Measurements from ENCODE around the gene RAB7B.

DNA sequence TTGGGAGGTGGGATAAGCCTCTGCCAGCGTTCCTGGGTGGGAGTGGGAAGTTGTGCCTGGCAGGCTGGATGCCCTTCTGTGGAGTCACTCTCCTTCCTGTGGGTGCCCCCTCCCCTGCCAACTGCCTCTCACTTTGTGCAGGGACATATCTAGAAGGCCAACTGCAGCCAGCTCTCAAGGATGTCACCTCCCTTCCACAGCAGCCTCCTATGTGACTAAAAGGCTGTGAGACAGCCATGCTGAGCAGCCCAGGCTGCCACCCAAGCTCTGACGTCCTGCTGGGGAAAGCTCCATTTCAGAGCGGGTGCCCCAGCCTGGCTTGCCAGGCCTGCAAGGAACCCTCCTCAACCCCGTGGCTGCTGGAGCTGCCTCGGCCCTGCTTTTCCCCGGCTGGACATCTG lies 40.4 kb downstream of the RAB7B start:
- TF ChIP-seq REST (IDR thresholded peaks at IDR 0.05; ENCODE audit: insufficient read depth in 1 of 2, low read depth in 2 of 2, low read length in 2 of 2) = no peak
- TF ChIP-seq POLR2AphosphoS5 (IDR thresholded peaks at IDR 0.05; ENCODE audit: low read depth, low read length) = no peak
- TF ChIP-seq FOXP2 (optimal IDR thresholded peaks at IDR 0.05; ENCODE audit: borderline replicate concordance, extremely low read depth, extremely low read length, insufficient read depth) = no peak
- no peak for TF ChIP-seq TAF1 (IDR thresholded peaks at IDR 0.05; ENCODE audit: borderline replicate concordance, insufficient read depth, low read length)
- TF ChIP-seq SIN3A (IDR thresholded peaks at IDR 0.05; ENCODE audit: borderline replicate concordance, insufficient read depth, low read length) = no peak
